Measurements from ENCODE around the gene ACOT12. TPM values are rescaled to one million over a fixed set of nuclear protein-coding genes. Genes with fewer than 3 reads are reported as not detected.

The ACOT12 gene
- total and polyA plus RNA-seq, 5 donors: not detected

DNA sequence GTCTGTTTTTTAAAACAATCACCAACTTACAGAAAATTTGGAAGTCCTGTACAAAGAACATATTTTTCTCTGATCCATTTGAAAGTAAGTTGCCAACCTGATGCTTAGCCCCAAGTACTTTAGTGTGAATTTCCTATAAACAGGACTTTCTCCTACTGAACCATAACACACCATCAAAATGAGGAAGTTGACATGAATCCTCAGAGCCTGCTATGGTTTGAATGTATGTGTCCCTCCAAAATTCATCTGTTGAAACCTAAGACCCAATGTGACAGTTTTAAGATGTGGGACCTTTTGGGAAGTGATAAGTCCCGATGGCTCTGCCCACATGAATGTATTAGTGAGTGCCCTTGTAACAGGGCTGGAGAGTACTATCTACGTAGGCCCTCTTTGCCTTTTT is 6.4 kb upstream of the ACOT12 start:
- WGBS: 60% methylated on average over 2 of the region's 2 CpGs
- Histone ChIP-seq H3K27me3 (ENCODE audit: control insufficient read depth, insufficient read depth) (no peaks in the 10 kb centered on the region), H3K9me3 (ENCODE audit: control insufficient read depth, low read length) (no peaks in the 10 kb centered on the region), H3K4me1 (ENCODE audit: control insufficient read depth, insufficient read depth, low read length) (no peaks in the 10 kb centered on the region), H3K4me3 (ENCODE audit: low read length) (no peak overlapping the region), H3K27ac (ENCODE audit: low read length) (no peak overlapping the region)
- no peak for DNase-seq
- intact Hi-C loops (cut with DNase I): no loop called here
- no peak for ATAC-seq

DNA sequence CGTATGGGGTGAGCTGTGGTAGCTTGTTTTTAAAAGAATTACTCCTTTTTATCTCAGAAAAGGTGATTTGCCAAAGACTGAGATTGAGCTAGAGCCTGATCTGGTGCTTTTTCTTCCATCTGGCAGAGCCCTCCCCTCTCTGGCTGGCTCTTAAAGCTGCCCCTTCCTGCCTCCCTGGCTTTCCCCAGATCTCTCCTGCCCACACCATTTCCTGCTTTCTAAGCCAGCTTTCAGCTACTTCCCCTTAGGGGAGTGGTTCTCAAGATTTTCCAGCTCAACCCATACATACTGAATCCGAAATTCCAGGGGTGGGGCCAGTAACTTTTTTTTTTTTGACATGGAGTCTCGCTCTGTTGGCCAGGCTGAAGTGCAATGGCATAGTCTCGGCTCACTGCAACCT is 4.8 kb upstream of the ACOT12 start:
- peak in 1 of 2 donors; percentile 34 for ATAC-seq
- no peak overlapping the region for H3K4me3 ChIP-seq (ENCODE audit: low read length)
- peaks cover 1% of the 10 kb centered on the region for H3K9me3 ChIP-seq (ENCODE audit: control insufficient read depth, low read length)
- no peaks in the 10 kb centered on the region for H3K27me3 ChIP-seq (ENCODE audit: control insufficient read depth, insufficient read depth)
- H3K4me1 ChIP-seq (ENCODE audit: control insufficient read depth, insufficient read depth, low read length): no peaks in the 10 kb centered on the region
- intact Hi-C loops (cut with DNase I): no loop called here
- DNase-seq: no peak
- 66% methylated on average over 4 of the region's 4 CpGs for WGBS
- H3K27ac ChIP-seq (ENCODE audit: low read length): no peak overlapping the region

DNA sequence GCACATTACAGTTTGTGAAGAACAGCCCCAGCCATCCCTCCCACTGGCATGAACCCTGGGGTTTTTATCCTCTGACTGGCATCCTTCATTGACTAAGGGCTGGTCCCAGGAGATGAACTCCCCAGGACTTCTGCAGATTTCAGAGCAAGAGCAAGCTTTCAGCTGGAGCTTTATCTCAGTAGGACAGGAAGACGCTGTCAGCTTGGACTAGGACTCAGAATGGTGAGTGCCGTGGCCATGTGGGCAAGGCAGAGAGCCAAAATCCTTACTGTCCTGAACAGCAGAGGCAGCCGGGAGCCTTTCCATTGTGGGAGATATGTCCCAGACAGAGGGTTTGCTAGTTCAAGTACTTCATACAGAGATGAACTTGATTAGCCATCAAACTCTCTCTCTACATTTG is 3.2 kb upstream of the ACOT12 start:
- 3% methylated on average over 3 of the region's 3 CpGs for WGBS
- DNase-seq: peak in 2 of 3 donors; percentile 52 to 62

DNA sequence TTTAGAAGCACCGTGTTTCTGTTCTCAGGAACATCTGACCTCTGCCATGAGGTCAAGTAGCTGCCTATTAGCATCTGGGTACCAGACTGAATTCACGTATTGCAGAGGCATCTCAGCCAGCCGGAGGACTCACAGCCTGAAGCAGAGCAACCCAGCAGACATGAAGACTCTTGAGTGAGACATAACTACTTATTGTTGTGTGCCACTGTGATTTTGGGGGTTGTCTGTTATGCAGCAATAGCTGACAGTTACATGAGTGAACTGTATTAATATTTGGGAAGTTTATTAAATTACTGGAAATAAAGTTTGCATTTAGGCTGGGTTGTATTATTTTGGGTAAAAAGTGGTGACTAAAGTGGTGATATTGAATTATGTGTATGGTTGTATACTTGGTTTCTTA is 1.3 kb upstream of the ACOT12 start:
- ATAC-seq (no peak), DNase-seq (no peak)
- intact Hi-C loops (cut with DNase I): no loop called here
- Histone ChIP-seq H3K4me3 (ENCODE audit: low read length) (no peak overlapping the region), H3K27me3 (ENCODE audit: control insufficient read depth, insufficient read depth) (no peaks in the 10 kb centered on the region), H3K27ac (ENCODE audit: low read length) (no peak overlapping the region), H3K4me1 (ENCODE audit: control insufficient read depth, insufficient read depth, low read length) (no peaks in the 10 kb centered on the region), H3K9me3 (ENCODE audit: control insufficient read depth, low read length) (peaks cover 1% of the 10 kb centered on the region)
- WGBS: 56% methylated on average over 3 of the region's 3 CpGs

More for the DNA sequence above, 3.2 kb upstream of the ACOT12 start:
- Histone ChIP-seq H3K4me1 (ENCODE audit: control insufficient read depth, insufficient read depth, low read length) (no peaks in the 10 kb centered on the region), H3K27ac (ENCODE audit: low read length) (no peak overlapping the region), H3K27me3 (ENCODE audit: control insufficient read depth, insufficient read depth) (no peaks in the 10 kb centered on the region), H3K4me3 (ENCODE audit: low read length) (no peak overlapping the region), H3K9me3 (ENCODE audit: control insufficient read depth, low read length) (peaks cover 1% of the 10 kb centered on the region)
- peak; percentile 59 to 80 for ATAC-seq
- intact Hi-C loops (cut with DNase I): no loop called here

DNA sequence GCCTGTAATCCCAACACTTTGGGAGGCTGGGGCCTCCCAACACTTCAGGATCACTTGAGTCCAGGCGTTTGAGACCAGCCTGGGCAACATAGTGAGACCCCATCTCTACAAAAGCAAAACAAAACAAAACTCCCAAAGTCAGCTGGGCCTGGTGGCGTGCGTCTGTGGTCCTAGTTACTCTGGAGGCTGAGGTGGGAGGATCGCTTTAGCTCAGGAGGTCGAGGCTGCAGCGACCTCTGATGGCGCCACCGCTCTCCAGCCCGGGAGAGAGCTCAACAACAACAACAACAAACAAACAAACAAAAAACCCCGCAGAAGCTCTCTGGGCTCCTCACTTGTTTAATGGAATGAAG is 528 bp downstream of the ACOT12 start:
- intact Hi-C loops (cut with DNase I): no loop called here
- H3K27ac ChIP-seq (ENCODE audit: low read length): no peak overlapping the region
- no peak for ATAC-seq
- WGBS: 28% methylated on average over 10 of the region's 10 CpGs
- H3K9me3 ChIP-seq (ENCODE audit: control insufficient read depth, low read length): peaks cover 1% of the 10 kb centered on the region
- H3K4me3 ChIP-seq (ENCODE audit: low read length): peak overlapping the region; percentile 61
- no peaks in the 10 kb centered on the region for H3K27me3 ChIP-seq (ENCODE audit: control insufficient read depth, insufficient read depth)
- no peak for DNase-seq
- no peaks in the 10 kb centered on the region for H3K4me1 ChIP-seq (ENCODE audit: control insufficient read depth, insufficient read depth, low read length)

DNA sequence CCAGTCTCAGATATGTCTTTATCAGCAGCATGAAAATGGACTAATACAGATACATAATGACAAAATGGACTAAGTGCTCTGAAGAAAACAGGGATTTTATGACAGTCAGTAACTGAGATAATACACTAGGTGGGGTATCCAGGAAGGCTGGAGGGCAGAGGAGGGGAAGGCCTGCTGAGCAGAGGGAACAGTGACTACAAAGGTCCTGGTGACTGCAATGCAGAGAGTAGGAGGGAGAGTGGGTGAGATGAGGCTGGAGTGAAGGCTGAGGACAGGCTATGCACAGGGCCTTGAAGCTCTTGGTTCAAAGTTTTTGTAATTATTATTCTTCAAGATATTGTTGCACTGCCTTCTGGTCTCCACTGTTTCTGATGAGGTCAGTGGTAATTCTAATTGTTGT is 4.9 kb downstream of the ACOT12 start:
- DNase-seq (no peak), ATAC-seq (no peak)
- Histone ChIP-seq H3K9me3 (ENCODE audit: control insufficient read depth, low read length) (no peaks in the 10 kb centered on the region), H3K27ac (ENCODE audit: low read length) (no peak overlapping the region), H3K4me3 (ENCODE audit: low read length) (no peak overlapping the region), H3K4me1 (ENCODE audit: control insufficient read depth, insufficient read depth, low read length) (no peaks in the 10 kb centered on the region), H3K27me3 (ENCODE audit: control insufficient read depth, insufficient read depth) (no peaks in the 10 kb centered on the region)
- intact Hi-C loops (cut with DNase I): no loop called here

DNA sequence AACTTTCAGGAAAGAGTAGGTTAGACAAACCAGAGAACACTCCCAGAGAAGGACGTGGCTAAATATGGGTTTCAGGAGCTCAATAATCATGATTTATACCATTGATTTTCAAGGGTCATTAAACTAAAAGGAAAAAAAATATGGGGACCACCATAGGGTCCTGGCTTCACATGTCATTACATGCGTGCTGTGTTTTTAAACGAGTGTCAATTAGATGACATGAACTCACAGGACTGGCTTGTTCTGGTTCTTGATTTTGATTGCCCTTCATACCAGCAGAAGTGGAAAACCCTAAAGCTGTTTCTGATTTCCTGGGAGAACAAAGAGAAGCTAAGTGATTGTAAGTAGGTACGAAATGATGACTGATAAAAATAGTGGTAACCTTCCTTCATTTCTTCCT is 5.8 kb downstream of the ACOT12 start:
- Histone ChIP-seq H3K4me1 (ENCODE audit: control insufficient read depth, insufficient read depth, low read length) (no peaks in the 10 kb centered on the region), H3K4me3 (ENCODE audit: low read length) (no peak overlapping the region), H3K27ac (ENCODE audit: low read length) (no peak overlapping the region), H3K9me3 (ENCODE audit: control insufficient read depth, low read length) (no peaks in the 10 kb centered on the region), H3K27me3 (ENCODE audit: control insufficient read depth, insufficient read depth) (no peaks in the 10 kb centered on the region)
- DNase-seq: no peak
- ATAC-seq: no peak
- intact Hi-C loops (cut with DNase I): no loop called here
- 86% methylated on average over 4 of the region's 4 CpGs for WGBS

DNA sequence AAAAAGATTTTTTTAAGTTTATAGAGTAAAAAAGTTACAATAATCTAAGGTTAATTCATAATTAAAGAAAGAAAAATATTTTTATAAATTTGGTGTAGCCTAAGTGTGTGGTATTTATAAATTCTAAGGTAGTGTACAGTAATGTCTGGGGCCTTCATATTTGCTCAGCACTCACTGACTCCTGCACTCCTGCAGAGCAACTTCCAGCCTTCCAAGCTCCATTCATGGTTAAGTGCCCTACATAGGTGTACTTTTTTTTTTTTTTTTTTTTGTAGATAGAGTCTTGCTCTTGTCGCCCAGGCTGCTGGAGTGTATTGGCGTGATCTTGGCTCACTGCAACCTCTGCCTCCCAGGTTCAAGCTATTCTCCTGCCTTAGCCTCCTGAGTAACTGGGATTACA is 10.1 kb downstream of the ACOT12 start:
- intact Hi-C loops (cut with DNase I): no loop called here
- no peak overlapping the region for H3K4me3 ChIP-seq (ENCODE audit: low read length)
- no peaks in the 10 kb centered on the region for H3K27me3 ChIP-seq (ENCODE audit: control insufficient read depth, insufficient read depth)
- no peak overlapping the region for H3K27ac ChIP-seq (ENCODE audit: low read length)
- 86% methylated on average over 2 of the region's 2 CpGs for WGBS
- no peaks in the 10 kb centered on the region for H3K9me3 ChIP-seq (ENCODE audit: control insufficient read depth, low read length)
- H3K4me1 ChIP-seq (ENCODE audit: control insufficient read depth, insufficient read depth, low read length): no peaks in the 10 kb centered on the region
- DNase-seq (no peak), ATAC-seq (no peak)

DNA sequence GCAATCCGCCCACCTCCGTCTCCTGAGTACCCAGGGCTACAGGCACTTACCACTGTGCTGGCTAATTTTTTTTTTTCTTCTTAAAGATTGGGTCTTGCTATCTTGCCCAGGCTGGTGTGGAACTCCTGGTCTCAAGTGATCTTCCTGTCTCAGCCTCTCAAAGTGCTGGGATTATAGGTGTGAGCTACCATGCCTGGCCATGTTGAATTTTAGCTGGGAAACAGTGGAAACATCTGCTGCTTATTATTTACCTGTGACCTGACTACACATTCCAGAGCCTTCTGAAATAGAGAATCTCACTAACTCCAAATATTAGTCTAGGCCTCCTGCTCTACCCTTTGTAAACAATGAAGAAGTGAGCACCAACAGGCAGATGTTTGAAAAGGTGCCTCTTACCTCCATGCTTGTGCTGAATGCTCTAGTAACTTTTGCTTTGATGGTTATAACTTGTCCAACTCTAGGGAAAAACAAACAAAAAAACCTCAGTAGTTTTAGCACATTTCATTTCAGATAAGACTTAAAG is 22.5 kb downstream of the ACOT12 start:
- H3K27ac ChIP-seq (ENCODE audit: low read length): no peak overlapping the region
- ATAC-seq: no peak
- 100% methylated on average over 2 of the region's 2 CpGs for WGBS
- intact Hi-C loops (cut with DNase I): no loop called here
- no peaks in the 10 kb centered on the region for H3K27me3 ChIP-seq (ENCODE audit: control insufficient read depth, insufficient read depth)
- H3K9me3 ChIP-seq (ENCODE audit: control insufficient read depth, low read length): no peaks in the 10 kb centered on the region
- no peak overlapping the region for H3K4me3 ChIP-seq (ENCODE audit: low read length)
- no peaks in the 10 kb centered on the region for H3K4me1 ChIP-seq (ENCODE audit: control insufficient read depth, insufficient read depth, low read length)
- DNase-seq: no peak

DNA sequence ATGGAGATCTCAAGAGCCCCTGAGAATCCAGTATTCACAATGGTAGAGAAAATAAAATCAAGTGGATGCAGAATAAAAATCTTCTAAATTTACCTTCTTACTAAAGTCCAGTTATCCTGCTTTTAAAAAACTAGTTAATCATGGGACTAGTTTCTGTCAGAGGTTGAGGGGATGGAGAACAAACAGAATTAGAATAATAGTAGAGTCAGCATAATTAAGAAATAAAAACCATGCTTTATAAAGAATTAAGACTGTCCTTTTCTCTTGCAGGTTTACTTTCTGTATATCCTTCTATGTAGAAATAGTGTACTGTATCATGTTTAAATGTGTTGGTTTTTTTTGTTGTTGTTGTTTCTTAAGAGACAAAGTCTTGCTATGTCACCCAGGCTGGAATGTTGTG is 23.0 kb downstream of the ACOT12 start:
- DNase-seq (no peak), ATAC-seq (no peak)
- H3K27ac ChIP-seq (ENCODE audit: low read length): no peak overlapping the region
- H3K4me1 ChIP-seq (ENCODE audit: control insufficient read depth, insufficient read depth, low read length): no peaks in the 10 kb centered on the region
- no peaks in the 10 kb centered on the region for H3K9me3 ChIP-seq (ENCODE audit: control insufficient read depth, low read length)
- intact Hi-C loops (cut with DNase I): no loop called here
- no peak overlapping the region for H3K4me3 ChIP-seq (ENCODE audit: low read length)
- no peaks in the 10 kb centered on the region for H3K27me3 ChIP-seq (ENCODE audit: control insufficient read depth, insufficient read depth)

DNA sequence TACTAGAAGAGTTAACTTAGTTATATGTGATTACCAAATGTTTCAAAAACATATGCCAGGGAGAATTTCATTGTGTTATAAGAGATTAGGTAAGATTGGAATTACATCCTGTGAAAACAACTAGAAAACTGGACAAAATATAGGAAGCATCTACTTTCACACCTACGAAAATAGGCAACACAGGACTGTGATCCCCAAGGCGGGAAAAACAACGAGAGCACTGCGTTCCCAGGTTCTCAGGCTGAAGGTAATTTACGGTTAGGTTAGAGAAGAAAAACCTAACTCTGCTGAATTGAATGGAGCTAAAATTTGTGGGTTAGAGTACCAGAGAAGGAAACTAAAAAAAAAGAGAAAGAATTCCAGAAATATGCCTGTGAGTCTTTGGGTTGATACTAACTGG is 28.4 kb downstream of the ACOT12 start:
- intact Hi-C loops (cut with DNase I): no loop called here
- H3K9me3 ChIP-seq (ENCODE audit: control insufficient read depth, low read length): no peaks in the 10 kb centered on the region
- no peak overlapping the region for H3K27ac ChIP-seq (ENCODE audit: low read length)
- 92% methylated on average over 5 of the region's 5 CpGs for WGBS
- H3K4me1 ChIP-seq (ENCODE audit: control insufficient read depth, insufficient read depth, low read length): no peaks in the 10 kb centered on the region
- H3K4me3 ChIP-seq (ENCODE audit: low read length): no peak overlapping the region
- no peak for ATAC-seq
- DNase-seq: no peak
- H3K27me3 ChIP-seq (ENCODE audit: control insufficient read depth, insufficient read depth): no peaks in the 10 kb centered on the region

DNA sequence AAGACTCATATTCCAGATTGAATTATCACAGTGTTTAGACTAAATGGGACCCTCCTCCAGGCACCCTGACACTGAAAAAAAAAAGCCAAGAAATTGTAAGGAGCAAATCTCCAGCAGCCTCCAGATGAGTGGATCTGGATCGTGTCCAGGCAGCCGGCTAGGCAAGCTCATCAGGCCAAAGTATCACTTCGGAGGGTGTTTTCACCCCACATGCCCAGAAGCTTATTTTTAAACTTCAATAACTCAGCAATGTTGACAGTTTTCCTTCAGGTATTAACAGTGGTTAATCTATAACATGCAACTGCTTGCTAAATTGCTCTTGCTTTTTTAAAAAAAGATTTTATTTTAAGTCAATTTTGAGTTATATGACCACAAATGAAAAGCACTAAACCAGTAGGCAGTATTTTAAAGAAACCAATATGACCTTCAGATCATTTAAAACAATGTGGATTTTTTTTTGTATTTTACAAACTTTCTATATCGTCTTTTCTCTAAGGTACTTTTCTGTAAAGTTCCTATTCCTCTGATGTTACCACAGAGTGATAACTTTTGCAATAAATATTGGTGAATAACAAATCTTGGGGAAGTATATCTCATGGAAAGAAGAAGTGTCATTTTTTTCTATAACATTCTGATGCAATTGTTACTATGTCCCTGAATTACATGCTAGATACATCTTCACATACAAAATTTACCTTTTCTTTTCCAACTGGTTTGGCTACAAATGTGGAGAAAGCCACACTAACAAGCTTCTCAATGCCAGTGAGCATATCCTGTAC is 30.7 kb downstream of the ACOT12 start:
- no peak overlapping the region for H3K4me3 ChIP-seq (ENCODE audit: low read length)
- H3K27me3 ChIP-seq (ENCODE audit: control insufficient read depth, insufficient read depth): no peaks in the 10 kb centered on the region
- H3K4me1 ChIP-seq (ENCODE audit: control insufficient read depth, insufficient read depth, low read length): no peaks in the 10 kb centered on the region
- ATAC-seq (no peak), DNase-seq (no peak)
- no peak overlapping the region for H3K27ac ChIP-seq (ENCODE audit: low read length)
- H3K9me3 ChIP-seq (ENCODE audit: control insufficient read depth, low read length): no peaks in the 10 kb centered on the region
- intact Hi-C loops (cut with DNase I): no loop called here
- 62% methylated on average over 4 of the region's 4 CpGs for WGBS
